HepG2 (cell line): Measurements from ENCODE around the gene SPA17. TPM values are rescaled to one million over a fixed set of nuclear protein-coding genes. Genes with fewer than 3 reads are reported as not detected.

Source experiments
- ATAC-seq: fragments of 200-7000 bp; cut with Tn5 transposase; 3 replicates; pipeline ENCODE4 v1.9.1; 2020; ENCODE audit warnings: mild to moderate bottlenecking, moderate library complexity
- BruUV-seq: library from RNA; stranded (reverse); fragments of 400-500 nt; replicated peaks from 2 replicates; lab custom pipeline; 2021; lab: Mats Ljungman, UMichigan
- CTCF ChIA-PET: fragments of 300-600 bp; formaldehyde crosslinking; extraction: SDS; loops from one replicate; lab custom pipeline; 2021; ENCODE audit warnings: low total read pairs, inconsistent platforms, low intra/inter-chr PET ratio; lab: Yijun Ruan, JAX
- POLR2A ChIA-PET: fragments of 350-600 bp; sonication (Branson Sonifier 250); formaldehyde crosslinking; loops from one replicate; lab custom pipeline; 2020; ENCODE audit warnings: antibody characterized with exemption, inconsistent platforms; lab: Yijun Ruan, JAX
- DNase-seq: peaks from one replicate; pipeline ENCODE4 v3.0.0-alpha.2; 2015; ENCODE audit warnings: low spot score
- FAIRE-seq: peaks from 3 replicates; lab custom pipeline; 2011; peaks lifted over from hg19 to GRCh38; lab: Jason Lieb, UNC
- H2AFZ ChIP-seq: one replicate; pipeline ENCODE4 v1.6.1; 2011; ENCODE audit warnings: low read length, inconsistent platforms
- H3K27ac ChIP-seq: fragments of 300-600 bp; 3 replicates; pipeline ENCODE4 v1.8.0; 2011; ENCODE audit warnings: mixed run types, mild to moderate bottlenecking, mixed read lengths, low read length, inconsistent platforms; ENCODE audit not compliant: insufficient read depth; ENCODE audit errors: extremely low read length
- H3K27me3 ChIP-seq, 2 experiments: fragments of 200-600 bp in 1 of 2; 2 replicates in 1 of 2; 3 replicates in 1 of 2; pipeline versions ENCODE4 v1.6.0 to v1.8.0; 2011; ENCODE audit warnings: low read length in 2 of 2, mild to moderate bottlenecking in 2 of 2, moderate library complexity in 2 of 2, inconsistent platforms in 1 of 2; ENCODE audit not compliant: insufficient read depth in 2 of 2, control insufficient read depth in 1 of 2
- H3K36me3 ChIP-seq, 2 experiments: fragments of 200-600 bp in 1 of 2; replicated peaks in 1 of 2; 2 replicates in 1 of 2; 3 replicates in 1 of 2; pipeline versions ENCODE4 v1.5.1 to v1.8.0; 2011; ENCODE audit warnings: low read length in 2 of 2, inconsistent platforms in 1 of 2; ENCODE audit not compliant: insufficient read depth in 2 of 2, control insufficient read depth in 1 of 2
- H3K4me1 ChIP-seq: 2 replicates; pipeline ENCODE4 v1.5.1; 2012; ENCODE audit warnings: low read length, inconsistent platforms; ENCODE audit not compliant: insufficient read depth
- H3K4me2 ChIP-seq: 2 replicates; pipeline ENCODE4 v1.6.0; 2011; ENCODE audit warnings: low read depth, low read length, inconsistent platforms
- H3K4me3 ChIP-seq, 3 experiments: fragments of 200-600 bp in 1 of 3; sonication (generic), shearing (Covaris generic) in 1 of 3; replicated peaks in 1 of 3; 2 replicates each; pipeline ENCODE4 v1.5.1; 2011 to 2016; ENCODE audit warnings: low read length in 3 of 3, inconsistent platforms in 2 of 3, low read depth in 2 of 3, mild to moderate bottlenecking in 2 of 3, control low read depth in 1 of 3, mixed read lengths in 1 of 3; ENCODE audit not compliant: insufficient read depth in 1 of 3
- H3K79me2 ChIP-seq: one replicate; pipeline ENCODE4 v1.6.1; 2011; ENCODE audit warnings: low read length, inconsistent platforms; ENCODE audit not compliant: insufficient read depth
- H3K9ac ChIP-seq: 2 replicates; pipeline ENCODE4 v1.6.0; 2011; ENCODE audit warnings: mild to moderate bottlenecking, low read depth, low read length, inconsistent platforms; ENCODE audit not compliant: insufficient read depth
- H3K9me3 ChIP-seq: 2 replicates; pipeline ENCODE4 v1.5.1; 2012; ENCODE audit warnings: mild to moderate bottlenecking, low read length
- H4K20me1 ChIP-seq: 2 replicates; pipeline ENCODE4 v1.6.0; 2011; ENCODE audit warnings: inconsistent platforms, mild to moderate bottlenecking, low read length, moderate library complexity; ENCODE audit not compliant: insufficient read depth
- AHR ChIP-seq: IDR thresholded peaks from 2 replicates; pipeline ENCODE4 v1.6.1; 2018; ENCODE audit warnings: missing genetic modification reagents, missing compliant biosample characterization
- HIVEP1 ChIP-seq: sonication (generic); formaldehyde crosslinking; IDR thresholded peaks from 2 replicates; pipeline ENCODE4 v1.4.0; 2020; ENCODE audit warnings: mild to moderate bottlenecking, missing genetic modification reagents
- HOXD1 ChIP-seq: sonication (generic); formaldehyde crosslinking; IDR thresholded peaks from 2 replicates; pipeline ENCODE4 v1.5.0; 2020; ENCODE audit warnings: missing genetic modification reagents
- MAFF ChIP-seq: IDR thresholded peaks from 2 replicates; pipeline ENCODE4 v1.6.1; 2011; ENCODE audit warnings: low read depth, low read length, improper control_type of control experiment
- MZF1 ChIP-seq: sonication (generic); formaldehyde crosslinking; IDR thresholded peaks from 2 replicates; pipeline ENCODE4 v1.8.1; 2023; ENCODE audit warnings: mild to moderate bottlenecking, missing genetic modification reagents, borderline replicate concordance
- ZBTB7B ChIP-seq: sonication (generic); formaldehyde crosslinking; IDR thresholded peaks from 2 replicates; pipeline ENCODE4 v1.4.0; 2020; ENCODE audit warnings: missing genetic modification reagents
- ZFP36L2 ChIP-seq: sonication (generic); formaldehyde crosslinking; IDR thresholded peaks from 2 replicates; pipeline ENCODE4 v1.4.0; 2020; ENCODE audit warnings: missing genetic modification reagents
- ZKSCAN1 ChIP-seq: fragments of 150-350 bp; IDR thresholded peaks from 2 replicates; pipeline ENCODE4 v1.6.1; 2014; ENCODE audit warnings: low read length
- ZNF644 ChIP-seq: IDR thresholded peaks from 2 replicates; pipeline ENCODE4 v1.6.1; 2016; ENCODE audit warnings: low read depth
- ZNF761 ChIP-seq: sonication (generic); formaldehyde crosslinking; conservative IDR thresholded peaks from 2 replicates; pipeline ENCODE4 v1.4.0; 2020; ENCODE audit warnings: mild to moderate bottlenecking, missing genetic modification reagents
- ZNF768 ChIP-seq: sonication (generic); formaldehyde crosslinking; IDR thresholded peaks from 2 replicates; pipeline ENCODE4 v1.4.0; 2020; ENCODE audit warnings: missing genetic modification reagents
- WGBS: methylation state at CpG from one replicate; pipeline ENCODE4 v1.1.6; 2017; ENCODE audit warnings: low lambda C conversion rate; 5-methylcytosine and 5-hydroxymethylcytosine counted together
- in situ Hi-C: cut with HindIII; loops from 2 replicates; pipeline ENCODE4 v1.10.0; 2017; ENCODE audit warnings: low pct_unique_long_range_greater_than_20kb; ENCODE audit not compliant: extremely low pct_ligation_motif_present
- intact Hi-C: fragments of 100-400 bp; cut with micrococcal nuclease; formaldehyde crosslinking; loops from one replicate; pipeline ENCODE4 v1.10.0; 2022; ENCODE audit not compliant: unreplicated experiment
- polyA plus RNA-seq, 8 experiments: library from polyadenylated mRNA; depleted of rRNA in 3 of 8; stranded (reverse) in 7 of 8; unstranded in 1 of 8; fragments of >200 nt; fragmentation: Illumina TruSeq in 4 of 8; extraction: Trizol in 4 of 8; gene quantifications; 2 replicates each; pipeline versions ENCODE4 v1.2.1 to v1.2.3, GENCODE V29; 2011 to 2016; ENCODE audit warnings: low read depth in 4 of 8, missing spikeins in 1 of 8, mixed read lengths in 1 of 8; ENCODE audit not compliant: insufficient read depth in 1 of 8
- total RNA-seq, 5 experiments: library from RNA; depleted of rRNA; stranded (reverse); fragments of >200 nt; fragmentation: Illumina TruSeq; extraction: Trizol; gene quantifications; 2 replicates each; pipeline ENCODE4 v1.2.3, GENCODE V29; 2016; ENCODE audit warnings: low read depth in 1 of 5
- TF ChIP-seq, protein P1 (sequence below): IDR thresholded peaks from 2 replicates; pipeline ENCODE4 v1.6.1; 2016; ENCODE audit warnings: low read depth, missing genetic modification reagents, missing compliant biosample characterization
- TF ChIP-seq, protein P2 (sequence below): conservative IDR thresholded peaks from 2 replicates; pipeline ENCODE4 v1.6.1; 2018; ENCODE audit warnings: missing genetic modification reagents
- TF ChIP-seq, protein P3 (sequence below): sonication (generic); formaldehyde crosslinking; IDR thresholded peaks from 2 replicates; pipeline ENCODE4 v1.4.0; 2020; ENCODE audit warnings: missing genetic modification reagents, mild to moderate bottlenecking, borderline replicate concordance

SPA17 gene
- total and polyA plus RNA-seq, 2 of the 13 experiments (the other 11 are each of a cell fraction or from before 2014, with no cell fraction given), result 4.4 to 8.4 TPM

DNA sequence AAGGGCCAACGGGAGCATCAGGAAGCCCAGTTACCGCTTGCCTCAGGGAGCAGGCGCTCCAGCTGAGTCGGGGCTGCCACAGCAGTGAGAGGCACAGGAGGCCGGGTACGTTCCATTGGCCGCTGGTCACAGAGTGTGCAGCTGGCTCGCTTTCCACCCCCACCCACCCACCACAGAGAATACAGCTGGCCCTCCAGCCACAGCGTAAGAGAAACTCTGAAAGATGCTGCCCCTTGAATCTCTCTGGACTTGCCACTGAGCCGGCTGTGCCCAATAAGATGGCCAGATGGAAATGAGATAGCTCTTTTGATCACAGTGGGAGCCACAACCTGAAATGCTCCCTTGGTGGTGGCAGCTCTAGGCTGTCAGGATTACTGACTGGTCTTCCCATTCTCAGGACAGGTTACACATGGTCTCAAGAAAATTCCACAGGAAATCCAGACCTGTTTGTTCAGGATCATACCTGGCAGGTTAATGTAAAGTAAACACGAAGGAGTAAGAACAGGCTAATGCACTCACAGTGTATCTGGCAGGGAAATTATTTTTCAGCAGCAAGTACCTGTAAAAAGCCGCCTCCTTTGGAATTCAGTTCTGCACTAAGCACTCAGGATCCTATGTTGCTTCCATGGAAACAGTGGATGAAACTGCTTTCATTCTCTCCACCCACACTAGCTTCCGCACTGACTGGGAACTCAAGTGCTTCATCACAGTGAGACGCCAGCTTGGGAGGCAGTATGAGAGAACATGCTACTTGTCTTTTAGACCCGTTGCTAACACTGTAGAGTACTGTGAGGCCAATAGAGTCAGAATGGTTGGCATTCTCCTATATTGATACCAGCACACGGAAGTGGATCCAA is 16.7 kb upstream of the SPA17 start (continued):
- TF ChIP-seq, protein P1, sequence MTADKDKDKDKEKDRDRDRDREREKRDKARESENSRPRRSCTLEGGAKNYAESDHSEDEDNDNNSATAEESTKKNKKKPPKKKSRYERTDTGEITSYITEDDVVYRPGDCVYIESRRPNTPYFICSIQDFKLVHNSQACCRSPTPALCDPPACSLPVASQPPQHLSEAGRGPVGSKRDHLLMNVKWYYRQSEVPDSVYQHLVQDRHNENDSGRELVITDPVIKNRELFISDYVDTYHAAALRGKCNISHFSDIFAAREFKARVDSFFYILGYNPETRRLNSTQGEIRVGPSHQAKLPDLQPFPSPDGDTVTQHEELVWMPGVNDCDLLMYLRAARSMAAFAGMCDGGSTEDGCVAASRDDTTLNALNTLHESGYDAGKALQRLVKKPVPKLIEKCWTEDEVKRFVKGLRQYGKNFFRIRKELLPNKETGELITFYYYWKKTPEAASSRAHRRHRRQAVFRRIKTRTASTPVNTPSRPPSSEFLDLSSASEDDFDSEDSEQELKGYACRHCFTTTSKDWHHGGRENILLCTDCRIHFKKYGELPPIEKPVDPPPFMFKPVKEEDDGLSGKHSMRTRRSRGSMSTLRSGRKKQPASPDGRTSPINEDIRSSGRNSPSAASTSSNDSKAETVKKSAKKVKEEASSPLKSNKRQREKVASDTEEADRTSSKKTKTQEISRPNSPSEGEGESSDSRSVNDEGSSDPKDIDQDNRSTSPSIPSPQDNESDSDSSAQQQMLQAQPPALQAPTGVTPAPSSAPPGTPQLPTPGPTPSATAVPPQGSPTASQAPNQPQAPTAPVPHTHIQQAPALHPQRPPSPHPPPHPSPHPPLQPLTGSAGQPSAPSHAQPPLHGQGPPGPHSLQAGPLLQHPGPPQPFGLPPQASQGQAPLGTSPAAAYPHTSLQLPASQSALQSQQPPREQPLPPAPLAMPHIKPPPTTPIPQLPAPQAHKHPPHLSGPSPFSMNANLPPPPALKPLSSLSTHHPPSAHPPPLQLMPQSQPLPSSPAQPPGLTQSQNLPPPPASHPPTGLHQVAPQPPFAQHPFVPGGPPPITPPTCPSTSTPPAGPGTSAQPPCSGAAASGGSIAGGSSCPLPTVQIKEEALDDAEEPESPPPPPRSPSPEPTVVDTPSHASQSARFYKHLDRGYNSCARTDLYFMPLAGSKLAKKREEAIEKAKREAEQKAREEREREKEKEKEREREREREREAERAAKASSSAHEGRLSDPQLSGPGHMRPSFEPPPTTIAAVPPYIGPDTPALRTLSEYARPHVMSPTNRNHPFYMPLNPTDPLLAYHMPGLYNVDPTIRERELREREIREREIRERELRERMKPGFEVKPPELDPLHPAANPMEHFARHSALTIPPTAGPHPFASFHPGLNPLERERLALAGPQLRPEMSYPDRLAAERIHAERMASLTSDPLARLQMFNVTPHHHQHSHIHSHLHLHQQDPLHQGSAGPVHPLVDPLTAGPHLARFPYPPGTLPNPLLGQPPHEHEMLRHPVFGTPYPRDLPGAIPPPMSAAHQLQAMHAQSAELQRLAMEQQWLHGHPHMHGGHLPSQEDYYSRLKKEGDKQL (CRISPR knock-in tag), result no peak
- TF ChIP-seq ZNF768 (CRISPR knock-in tag) (no peak), MAFF (no peak)
- TF ChIP-seq, protein P2, sequence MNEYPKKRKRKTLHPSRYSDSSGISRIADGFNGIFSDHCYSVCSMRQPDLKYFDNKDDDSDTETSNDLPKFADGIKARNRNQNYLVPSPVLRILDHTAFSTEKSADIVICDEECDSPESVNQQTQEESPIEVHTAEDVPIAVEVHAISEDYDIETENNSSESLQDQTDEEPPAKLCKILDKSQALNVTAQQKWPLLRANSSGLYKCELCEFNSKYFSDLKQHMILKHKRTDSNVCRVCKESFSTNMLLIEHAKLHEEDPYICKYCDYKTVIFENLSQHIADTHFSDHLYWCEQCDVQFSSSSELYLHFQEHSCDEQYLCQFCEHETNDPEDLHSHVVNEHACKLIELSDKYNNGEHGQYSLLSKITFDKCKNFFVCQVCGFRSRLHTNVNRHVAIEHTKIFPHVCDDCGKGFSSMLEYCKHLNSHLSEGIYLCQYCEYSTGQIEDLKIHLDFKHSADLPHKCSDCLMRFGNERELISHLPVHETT (CRISPR knock-in tag), result no peak

DNA sequence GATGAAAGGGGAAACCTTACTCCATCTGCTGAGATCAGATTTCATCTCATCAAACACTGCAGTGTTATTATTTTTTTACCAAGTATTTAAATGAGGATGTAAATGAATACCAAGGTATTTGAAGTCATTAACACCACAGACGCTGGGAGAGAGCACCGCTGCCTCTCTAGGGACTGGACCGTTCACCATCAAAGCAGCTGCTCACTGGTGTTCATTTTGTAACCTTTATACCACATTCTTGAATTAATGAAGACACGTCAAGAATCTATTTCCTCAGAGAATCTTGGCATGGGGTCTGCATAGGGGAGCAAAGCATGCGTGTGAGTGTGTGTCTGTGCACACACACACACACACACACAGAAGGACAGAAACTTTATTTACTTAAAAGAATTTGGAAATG is 15.8 kb upstream of the SPA17 start:
- no TSS peak for BruUV-seq
- CTCF ChIA-PET, result no interaction called here
- H3K9ac ChIP-seq, result no peak overlapping the region
- H3K4me3 ChIP-seq, result no peak overlapping the region
- no peaks in the 10 kb centered on the region for H3K9me3 ChIP-seq
- DNase-seq (no peak), FAIRE-seq (no peak), ATAC-seq (no peak)
- H3K27ac ChIP-seq, result no peak overlapping the region
- no peak for TF ChIP-seq MZF1 (CRISPR knock-in tag)
- no peak for TF ChIP-seq ZNF761 (CRISPR knock-in tag)
- TF ChIP-seq ZBTB7B (CRISPR knock-in tag), result no peak
- TF ChIP-seq, protein P3, sequence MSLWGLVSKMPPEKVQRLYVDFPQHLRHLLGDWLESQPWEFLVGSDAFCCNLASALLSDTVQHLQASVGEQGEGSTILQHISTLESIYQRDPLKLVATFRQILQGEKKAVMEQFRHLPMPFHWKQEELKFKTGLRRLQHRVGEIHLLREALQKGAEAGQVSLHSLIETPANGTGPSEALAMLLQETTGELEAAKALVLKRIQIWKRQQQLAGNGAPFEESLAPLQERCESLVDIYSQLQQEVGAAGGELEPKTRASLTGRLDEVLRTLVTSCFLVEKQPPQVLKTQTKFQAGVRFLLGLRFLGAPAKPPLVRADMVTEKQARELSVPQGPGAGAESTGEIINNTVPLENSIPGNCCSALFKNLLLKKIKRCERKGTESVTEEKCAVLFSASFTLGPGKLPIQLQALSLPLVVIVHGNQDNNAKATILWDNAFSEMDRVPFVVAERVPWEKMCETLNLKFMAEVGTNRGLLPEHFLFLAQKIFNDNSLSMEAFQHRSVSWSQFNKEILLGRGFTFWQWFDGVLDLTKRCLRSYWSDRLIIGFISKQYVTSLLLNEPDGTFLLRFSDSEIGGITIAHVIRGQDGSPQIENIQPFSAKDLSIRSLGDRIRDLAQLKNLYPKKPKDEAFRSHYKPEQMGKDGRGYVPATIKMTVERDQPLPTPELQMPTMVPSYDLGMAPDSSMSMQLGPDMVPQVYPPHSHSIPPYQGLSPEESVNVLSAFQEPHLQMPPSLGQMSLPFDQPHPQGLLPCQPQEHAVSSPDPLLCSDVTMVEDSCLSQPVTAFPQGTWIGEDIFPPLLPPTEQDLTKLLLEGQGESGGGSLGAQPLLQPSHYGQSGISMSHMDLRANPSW (CRISPR knock-in tag), result no peak
- TF ChIP-seq ZKSCAN1, result no peak
- TF ChIP-seq AHR (CRISPR knock-in tag), result no peak
- TF ChIP-seq ZNF644 (CRISPR knock-in tag), result no peak
- no peak for TF ChIP-seq ZFP36L2 (CRISPR knock-in tag)
- no peak for TF ChIP-seq HOXD1
- TF ChIP-seq HIVEP1 (CRISPR knock-in tag), result no peak
- no peak overlapping the region for H2AFZ ChIP-seq
- POLR2A ChIA-PET, result no interaction called here
- WGBS, result 97% methylated on average over 5 of the region's 5 CpGs
- in situ Hi-C loops, result no loop called here
- H4K20me1 ChIP-seq, result no peaks in the 10 kb centered on the region
- H3K27me3 ChIP-seq, result no peaks in the 10 kb centered on the region
- no peaks in the 10 kb centered on the region for H3K36me3 ChIP-seq
- no peak overlapping the region for H3K4me2 ChIP-seq
- intact Hi-C loops, result no loop called here
- no peaks in the 10 kb centered on the region for H3K4me1 ChIP-seq
- no peaks in the 10 kb centered on the region for H3K79me2 ChIP-seq
